IPS-NIHi7 (cell line): ENCODE results near the gene SMIM1.

ENCODE experiments used
- DNase-seq: peaks from one replicate; pipeline ENCODE4 v3.0.0; 2012; ENCODE audit warnings: mixed read lengths; ENCODE audit errors: extremely low spot score

Gene SMIM1

GRCh38 chr1:3772715-3773571 is at the start of gene SMIM1:
Gene SMIM1, plus strand, starts transcription at chr1:3772749. Its CDS starts 2,625 bp downstream, at chr1:3775374.
- DNase-seq, result no peak

GRCh38 chr1:3722846-3723245 is 49.7 kb upstream of the SMIM1 start:
- DNase-seq, result no peak

GRCh38 chr1:3724416-3725030 is 48.0 kb upstream of the SMIM1 start:
- peak; percentile 85 for DNase-seq

GRCh38 chr1:3725366-3725765 is 47.2 kb upstream of the SMIM1 start:
- no peak for DNase-seq

GRCh38 chr1:3727042-3727824 is 45.3 kb upstream of the SMIM1 start:
- DNase-seq, result peak; percentile 86

GRCh38 chr1:3727825-3728776 is 44.4 kb upstream of the SMIM1 start:
- DNase-seq, result no peak

- no peak for DNase-seq
Measured at GRCh38 chr1:3729594-3730542, 42.7 kb upstream of the SMIM1 start.

- no peak for DNase-seq
Measured at GRCh38 chr1:3730543-3731247, 41.9 kb upstream of the SMIM1 start.

- no peak for DNase-seq
Measured at GRCh38 chr1:3731583-3732433, 40.7 kb upstream of the SMIM1 start.

- peak; percentile 78 for DNase-seq
Measured at GRCh38 chr1:3732434-3733093, 40.0 kb upstream of the SMIM1 start.

- DNase-seq, result no peak
Measured at GRCh38 chr1:3733094-3733882, 39.3 kb upstream of the SMIM1 start.

- no peak for DNase-seq
Measured at GRCh38 chr1:3733883-3734589, 38.5 kb upstream of the SMIM1 start.

GRCh38 chr1:3734602-3735001 is 37.9 kb upstream of the SMIM1 start:
- DNase-seq, result no peak

- no peak for DNase-seq
Measured at GRCh38 chr1:3735027-3735681, 37.4 kb upstream of the SMIM1 start.

GRCh38 chr1:3735688-3736087 is 36.9 kb upstream of the SMIM1 start:
- no peak for DNase-seq

- no peak for DNase-seq
Measured at GRCh38 chr1:3736131-3736561, 36.4 kb upstream of the SMIM1 start.
